Suprapubic skin (tissue), 4 donors: ENCODE data around the gene TAF12. TPM values are rescaled to one million over a fixed set of nuclear protein-coding genes. Genes with fewer than 3 reads are reported as not detected.
"Not testable (repeated sequence)": the region's sequence is repeated elsewhere in the genome, so short reads cannot be mapped to it uniquely, and the experiment has no call there.

Experiments
- DNase-seq, 2 donors: peaks; one replicate each; pipeline ENCODE4 v3.0.0-alpha.2; 2019; ENCODE audit warnings: low spot score in 2 of 2
- H3K27ac ChIP-seq: fragments of 200-600 bp; sonication (generic); one replicate; pipeline ENCODE4 v1.5.1; 2019
- H3K27me3 ChIP-seq: fragments of 200-600 bp; sonication (generic); one replicate; pipeline ENCODE4 v1.5.1; 2019
- H3K36me3 ChIP-seq: fragments of 200-600 bp; sonication (generic); one replicate; pipeline ENCODE4 v1.5.1; 2019
- H3K4me1 ChIP-seq: fragments of 200-600 bp; sonication (generic); one replicate; pipeline ENCODE4 v1.5.1; 2019
- H3K4me3 ChIP-seq: fragments of 200-600 bp; sonication (generic); one replicate; pipeline ENCODE4 v1.5.1; 2019; ENCODE audit warnings: mild to moderate bottlenecking
- H3K9me3 ChIP-seq: fragments of 200-600 bp; sonication (generic); one replicate; pipeline ENCODE4 v1.5.1; 2019
- CTCF ChIP-seq, 2 donors: fragments of 200-600 bp in 1 of 2; fragments of 450-650 bp in 1 of 2; sonication (generic) in 1 of 2; IDR thresholded peaks; one replicate each; pipeline ENCODE4 v1.5.1; 2016 to 2019; ENCODE audit warnings: antibody characterized with exemption in 2 of 2, mild to moderate bottlenecking in 1 of 2, moderate library complexity in 1 of 2
- EP300 ChIP-seq: sonication (generic); formaldehyde crosslinking; IDR thresholded peaks from one replicate; pipeline ENCODE4 v1.6.1; 2017; ENCODE audit warnings: antibody characterized with exemption
- POLR2A ChIP-seq, 2 donors: fragments of 450-650 bp; IDR thresholded peaks; one replicate each; pipeline ENCODE4 v1.6.1; 2017; ENCODE audit warnings: antibody characterized with exemption in 2 of 2, mild to moderate bottlenecking in 2 of 2, moderate library complexity in 2 of 2
- POLR2AphosphoS5 ChIP-seq, 3 donors: sonication (generic); formaldehyde crosslinking; IDR thresholded peaks; one replicate each; pipeline ENCODE4 v1.6.1; 2017; ENCODE audit warnings: antibody characterized with exemption in 3 of 3
- WGBS: methylation state at CpG from one replicate; pipeline ENCODE4 v1.1.5; 2018; 5-methylcytosine and 5-hydroxymethylcytosine counted together
- total RNA-seq, 4 donors: library from RNA; depleted of rRNA; stranded (reverse); fragments of >200 nt; gene quantifications; one replicate each; pipeline ENCODE4 v1.1.0, GENCODE V29; 2016

The TAF12 gene
- total RNA-seq, 4 donors from 2014 or later, result 25.7 to 29.9 (median 27.3) TPM

- H3K9me3 ChIP-seq, result no peaks in the 10 kb centered on the region
- no peaks in the 10 kb centered on the region for H3K27me3 ChIP-seq
- H3K4me3 ChIP-seq, result peak overlapping the region; percentile 48
- no peak for TF ChIP-seq CTCF (IDR thresholded peaks at IDR 0.05)
- no peak for TF ChIP-seq POLR2A (IDR thresholded peaks at IDR 0.05)
- no peak for TF ChIP-seq POLR2AphosphoS5 (IDR thresholded peaks at IDR 0.05)
- no peak for TF ChIP-seq EP300
- WGBS, result under 1% methylated on average over 18 of the region's 18 CpGs
- peak overlapping the region; percentile 94 for H3K27ac ChIP-seq
- H3K36me3 ChIP-seq, result no peaks in the 10 kb centered on the region
- peaks cover 36% of the 10 kb centered on the region for H3K4me1 ChIP-seq
- DNase-seq, result peak; percentile 95 to 96
Observed at GRCh38 chr1:28648008-28648473, 5.2 kb upstream of the TAF12 start.

- TF ChIP-seq POLR2AphosphoS5 (IDR thresholded peaks at IDR 0.05), result no peak
- no peak for TF ChIP-seq EP300
- no peak for TF ChIP-seq POLR2A (IDR thresholded peaks at IDR 0.05)
- TF ChIP-seq CTCF (IDR thresholded peaks at IDR 0.05), result no peak
- Histone ChIP-seq H3K27ac (no peak overlapping the region), H3K27me3 (no peaks in the 10 kb centered on the region), H3K36me3 (no peaks in the 10 kb centered on the region), H3K4me3 (no peak overlapping the region), H3K4me1 (peaks cover 48% of the 10 kb centered on the region), H3K9me3 (no peaks in the 10 kb centered on the region)
- WGBS, result 100% methylated on average over 1 of the region's 1 CpG
- no peak for DNase-seq
Observed at GRCh38 chr1:28646040-28646439, 3.2 kb upstream of the TAF12 start.

GRCh38 chr1:28645406-28645805 lies 2.5 kb upstream of the TAF12 start:
- H3K4me1 ChIP-seq, result peaks cover 54% of the 10 kb centered on the region
- not testable (repeated sequence) for H3K27ac ChIP-seq, H3K36me3 ChIP-seq, H3K9me3 ChIP-seq, DNase-seq, H3K4me3 ChIP-seq, H3K27me3 ChIP-seq
- 94% methylated on average over 11 of the region's 11 CpGs for WGBS

- WGBS, result 94% methylated on average over 3 of the region's 3 CpGs
- no peaks in the 10 kb centered on the region for H3K36me3 ChIP-seq
- no peak for DNase-seq
- H3K4me1 ChIP-seq, result peaks cover 55% of the 10 kb centered on the region
- peak overlapping the region; percentile 94 for H3K27ac ChIP-seq
- H3K27me3 ChIP-seq, result no peaks in the 10 kb centered on the region
- no peak overlapping the region for H3K4me3 ChIP-seq
- no peaks in the 10 kb centered on the region for H3K9me3 ChIP-seq
- TF ChIP-seq POLR2A (IDR thresholded peaks at IDR 0.05), result no peak
- TF ChIP-seq EP300, result no peak
Observed at GRCh38 chr1:28644494-28644893, 1.6 kb upstream of the TAF12 start.

GRCh38 chr1:28642056-28642846 lies 616 bp downstream of the TAF12 start:
- WGBS, result under 1% methylated on average over 26 of the region's 26 CpGs
- TF ChIP-seq CTCF (IDR thresholded peaks at IDR 0.05), result no peak
- no peak for TF ChIP-seq POLR2A (IDR thresholded peaks at IDR 0.05)
- no peak for TF ChIP-seq POLR2AphosphoS5 (IDR thresholded peaks at IDR 0.05)
- no peak for TF ChIP-seq EP300
- H3K27ac ChIP-seq, result peak overlapping the region; percentile 94
- H3K36me3 ChIP-seq, result no peaks in the 10 kb centered on the region
- peak overlapping the region; percentile 85 for H3K4me3 ChIP-seq
- H3K27me3 ChIP-seq, result no peaks in the 10 kb centered on the region
- H3K4me1 ChIP-seq, result peaks cover 39% of the 10 kb centered on the region
- DNase-seq, result no peak
- H3K9me3 ChIP-seq, result no peaks in the 10 kb centered on the region

- Histone ChIP-seq H3K4me1 (peaks cover 37% of the 10 kb centered on the region), H3K27me3 (no peaks in the 10 kb centered on the region), H3K27ac (no peak overlapping the region), H3K36me3 (no peaks in the 10 kb centered on the region), H3K9me3 (no peaks in the 10 kb centered on the region), H3K4me3 (no peak overlapping the region)
- DNase-seq, result no peak
- WGBS, result 94% methylated on average over 1 of the region's 1 CpG
- TF ChIP-seq POLR2AphosphoS5 (IDR thresholded peaks at IDR 0.05), result no peak
- TF ChIP-seq EP300, result no peak
- TF ChIP-seq POLR2A (IDR thresholded peaks at IDR 0.05), result no peak
- peak in 1 of 2 donors; percentile 34 for TF ChIP-seq CTCF (IDR thresholded peaks at IDR 0.05)
Observed at GRCh38 chr1:28640766-28641165, 2.1 kb downstream of the TAF12 start.
